Stimulated activated CD4-positive, alpha-beta T cell treated with anti-CD3 and anti-CD28 coated beads, Interleukin-4, amount 100 ng/mL, for 4 hours (primary cell): ENCODE measurements around the gene C2orf74.
"Not testable (repeated sequence)": the region's sequence is repeated elsewhere in the genome, so short reads cannot be mapped to it uniquely, and the experiment has no call there.

Source experiments
- DNase-seq, 2 experiments: peaks; one replicate each; pipeline ENCODE4 v3.0.0-alpha.2; 2020

C2orf74 gene

DNA sequence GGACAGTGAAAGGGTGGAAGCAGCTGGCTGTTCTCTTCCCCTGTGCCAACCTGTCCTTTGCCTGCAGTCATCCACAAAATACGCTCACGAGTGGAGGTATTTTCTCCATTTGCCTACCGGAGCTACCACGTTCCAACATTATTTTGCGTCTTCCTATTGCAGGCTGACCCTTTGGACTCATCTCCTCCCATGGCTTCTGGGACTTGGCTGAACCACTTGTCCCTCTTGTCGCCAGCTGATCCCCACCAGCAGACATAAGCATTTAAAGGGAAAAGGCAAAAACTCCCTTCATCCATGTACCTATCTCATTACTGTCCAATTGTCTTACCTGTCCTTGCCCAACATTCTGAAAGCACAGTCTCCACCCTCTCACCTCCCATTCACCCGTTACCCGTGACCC, 13.0 kb downstream of the C2orf74 start:
- no peak for DNase-seq

DNA sequence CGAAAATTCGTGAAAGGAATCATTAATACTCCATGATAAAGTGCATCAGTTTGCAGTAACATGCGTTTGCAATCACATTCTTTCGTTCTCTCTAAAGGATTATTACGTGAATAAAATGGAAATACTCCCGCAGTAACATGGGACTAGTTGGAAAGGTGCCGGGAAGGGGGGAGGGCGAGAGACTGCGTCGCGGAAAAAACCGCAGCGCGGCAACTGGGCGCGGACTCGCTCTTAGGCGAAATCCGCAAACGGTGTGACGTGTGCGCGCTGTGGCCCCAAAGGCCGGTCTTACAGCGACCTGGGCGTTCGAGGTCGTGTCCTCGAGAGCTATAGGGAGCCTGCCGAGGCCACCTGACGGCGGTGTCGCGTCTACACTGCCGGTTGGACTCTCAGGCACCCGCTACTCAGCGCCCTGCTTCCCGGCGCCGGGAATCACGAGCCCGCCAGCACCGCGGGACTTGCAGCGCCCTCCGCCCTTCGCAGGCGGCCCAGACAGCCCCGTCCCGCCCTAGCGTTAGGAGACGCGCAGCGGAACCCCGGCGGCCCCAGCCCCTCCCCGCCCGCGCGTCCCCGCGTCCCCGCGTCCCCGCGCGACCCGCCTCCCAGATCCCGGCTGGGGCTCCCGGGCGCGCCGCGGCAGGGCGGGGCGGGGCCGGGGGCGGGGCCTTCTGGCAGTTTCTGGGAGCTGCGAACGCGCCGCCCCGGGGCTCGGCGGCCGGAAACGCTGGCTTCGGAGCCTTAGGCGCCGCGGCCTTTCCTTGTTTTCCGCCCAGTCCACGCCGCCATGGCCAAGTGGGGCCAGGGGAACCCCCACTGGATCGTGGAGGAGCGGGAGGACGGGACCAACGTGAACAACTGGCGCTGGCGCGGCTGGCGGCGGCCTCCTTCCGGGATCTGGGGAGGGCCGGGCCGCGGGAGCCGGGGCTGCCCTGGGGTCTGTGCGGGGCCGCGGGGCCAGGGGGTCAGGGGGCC, 15.1 kb downstream of the C2orf74 start:
- DNase-seq, result peak; percentile 92 to 98

DNA sequence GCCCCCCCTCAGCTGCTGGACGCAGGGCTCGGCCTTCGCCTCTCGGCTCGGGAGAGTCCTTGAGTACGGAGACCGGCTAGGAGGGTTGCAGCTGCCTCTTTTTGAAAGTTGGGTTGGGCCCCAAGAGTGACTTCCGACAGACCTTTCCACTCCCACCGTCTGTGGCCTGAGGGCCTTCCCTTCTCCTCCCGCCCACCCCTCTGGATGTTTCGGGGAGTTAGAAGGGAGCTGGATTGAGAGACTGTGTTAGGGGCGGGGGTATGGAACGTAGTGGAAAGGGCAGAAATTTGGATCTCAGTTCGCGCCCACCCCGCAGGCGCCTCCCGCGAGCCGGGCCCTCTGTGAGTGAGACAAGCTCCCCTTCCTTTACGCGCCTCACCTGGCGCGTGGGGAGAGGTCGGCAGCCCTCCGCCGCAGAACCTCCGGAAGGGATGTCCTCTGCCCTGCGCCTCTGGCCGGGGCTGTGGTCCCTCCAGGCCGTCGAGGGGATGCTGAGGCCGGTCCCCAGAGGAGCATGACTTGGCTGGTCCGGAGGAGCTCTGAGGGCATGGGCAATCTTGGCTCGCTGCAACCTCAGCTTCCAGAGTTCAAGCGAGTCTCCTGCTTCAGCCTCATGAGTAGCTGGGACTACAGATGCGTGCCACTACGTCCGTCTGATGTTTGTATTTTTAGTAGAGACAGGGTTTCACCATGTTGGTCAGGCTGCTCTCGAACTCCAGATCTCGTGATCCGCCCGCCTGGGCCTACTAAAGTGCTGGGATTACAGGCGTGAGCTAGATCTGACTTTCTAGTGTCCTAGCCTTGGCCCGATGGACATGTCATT, 15.9 kb downstream of the C2orf74 start:
- DNase-seq, result peak; percentile 23 to 36

DNA sequence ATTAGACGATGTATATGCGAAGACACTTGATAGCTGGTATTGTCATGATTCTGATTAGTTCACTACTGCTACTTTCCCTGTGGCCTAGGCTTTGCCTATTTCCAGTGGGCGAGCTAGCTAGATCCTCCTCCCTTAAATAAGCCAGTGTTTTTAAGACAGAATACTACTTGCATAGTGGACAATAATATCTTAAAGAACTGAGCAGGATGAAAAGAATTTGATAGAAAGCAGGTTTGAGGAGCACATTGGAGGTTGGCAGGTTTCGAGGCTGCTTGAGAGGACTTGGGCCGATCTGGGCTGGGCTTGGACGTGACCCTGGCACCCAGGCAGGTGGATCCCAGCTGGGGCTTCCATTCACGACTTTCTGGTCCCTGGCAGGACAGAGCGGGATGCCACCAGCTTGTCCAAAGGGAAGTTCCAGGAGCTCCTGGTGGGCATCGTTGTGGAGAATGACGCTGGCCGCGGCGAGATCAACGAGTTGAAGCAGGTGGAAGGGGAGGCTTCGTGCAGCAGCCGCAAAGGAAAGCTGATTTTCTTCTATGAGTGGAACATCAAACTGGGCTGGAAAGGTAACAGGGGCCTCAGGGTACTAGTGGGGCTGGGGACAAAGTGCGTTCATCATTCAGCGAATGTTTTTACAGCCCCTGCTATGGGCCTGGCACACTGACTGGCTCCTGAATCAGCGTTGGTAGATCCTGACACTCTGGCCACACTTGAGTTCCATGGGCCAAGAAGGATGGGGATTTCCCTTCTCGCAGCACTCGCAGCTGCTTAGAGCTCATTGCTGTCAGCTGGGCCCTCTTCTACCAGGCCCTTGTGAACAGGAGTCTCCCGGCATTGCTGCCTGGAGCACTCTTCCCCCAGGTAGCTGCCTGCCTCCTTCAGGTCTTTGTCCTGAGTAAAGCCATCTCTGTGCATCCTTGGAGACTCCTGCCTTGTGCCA, 16.9 kb downstream of the C2orf74 start:
- DNase-seq, result no peak

DNA sequence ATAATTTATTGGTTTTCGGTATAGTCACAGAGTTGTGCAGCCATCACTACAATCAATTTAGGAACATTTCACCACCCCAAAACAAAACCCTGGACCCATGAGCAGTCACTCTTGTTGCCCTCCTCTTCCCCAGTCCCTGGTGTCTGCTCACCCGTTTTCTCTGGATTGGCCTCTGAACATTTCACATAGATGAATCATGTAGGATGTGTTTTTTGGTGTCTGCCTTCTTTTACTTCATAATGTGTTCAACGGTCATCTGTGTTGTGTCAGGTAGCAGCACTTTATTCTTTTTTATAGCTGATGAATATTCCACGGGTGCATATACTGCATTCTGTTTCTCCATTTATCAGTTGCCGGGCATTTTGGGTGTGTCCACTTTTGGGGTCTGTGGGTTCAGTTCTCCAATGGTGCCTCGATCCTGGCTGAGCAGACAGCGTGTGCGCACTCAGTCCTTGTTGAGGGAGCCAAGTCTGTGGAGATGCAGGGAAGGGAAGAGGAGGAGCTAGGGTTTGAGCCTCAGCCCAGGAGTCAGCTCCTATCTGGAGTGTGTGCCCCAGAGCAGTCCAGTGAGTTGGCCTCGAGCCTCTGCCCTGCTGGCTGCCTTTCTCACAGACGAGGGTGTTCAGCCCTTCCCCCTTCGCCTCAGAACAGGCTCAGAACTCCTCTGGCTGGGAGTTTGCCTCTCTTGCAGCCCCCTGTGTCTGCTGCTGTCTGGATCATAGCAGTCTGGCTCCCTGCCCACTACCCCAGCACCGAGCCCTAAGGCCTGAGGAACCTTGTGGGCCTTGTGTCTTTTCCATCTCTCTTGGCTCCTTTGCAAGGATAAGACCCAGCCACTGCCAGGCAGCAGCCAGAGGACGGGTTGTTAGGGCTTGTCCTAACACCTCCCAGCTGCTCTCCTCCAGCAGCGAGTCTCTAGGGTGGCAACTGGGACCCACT, 18.0 kb downstream of the C2orf74 start:
- no peak for DNase-seq

DNA sequence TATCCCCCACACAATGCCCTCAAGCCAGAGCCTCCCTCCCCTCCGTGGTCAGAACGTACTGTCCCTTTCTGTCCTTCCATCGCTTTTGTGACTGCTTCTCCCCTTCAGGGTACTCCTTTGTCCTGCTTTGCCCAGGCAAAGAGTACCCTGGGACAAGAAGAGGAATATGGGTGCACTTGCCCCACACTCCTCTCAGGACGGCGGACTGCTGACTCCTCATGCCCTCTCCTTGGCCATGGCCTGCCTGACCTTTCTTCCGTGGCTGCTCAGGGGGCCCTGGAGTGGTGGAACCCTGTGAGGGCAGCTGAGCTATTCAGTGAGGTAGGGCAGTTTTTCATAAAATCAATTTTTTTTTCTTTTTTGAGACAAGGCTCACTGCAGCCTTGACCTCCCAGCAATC, 18.7 kb downstream of the C2orf74 start:
- no peak for DNase-seq

DNA sequence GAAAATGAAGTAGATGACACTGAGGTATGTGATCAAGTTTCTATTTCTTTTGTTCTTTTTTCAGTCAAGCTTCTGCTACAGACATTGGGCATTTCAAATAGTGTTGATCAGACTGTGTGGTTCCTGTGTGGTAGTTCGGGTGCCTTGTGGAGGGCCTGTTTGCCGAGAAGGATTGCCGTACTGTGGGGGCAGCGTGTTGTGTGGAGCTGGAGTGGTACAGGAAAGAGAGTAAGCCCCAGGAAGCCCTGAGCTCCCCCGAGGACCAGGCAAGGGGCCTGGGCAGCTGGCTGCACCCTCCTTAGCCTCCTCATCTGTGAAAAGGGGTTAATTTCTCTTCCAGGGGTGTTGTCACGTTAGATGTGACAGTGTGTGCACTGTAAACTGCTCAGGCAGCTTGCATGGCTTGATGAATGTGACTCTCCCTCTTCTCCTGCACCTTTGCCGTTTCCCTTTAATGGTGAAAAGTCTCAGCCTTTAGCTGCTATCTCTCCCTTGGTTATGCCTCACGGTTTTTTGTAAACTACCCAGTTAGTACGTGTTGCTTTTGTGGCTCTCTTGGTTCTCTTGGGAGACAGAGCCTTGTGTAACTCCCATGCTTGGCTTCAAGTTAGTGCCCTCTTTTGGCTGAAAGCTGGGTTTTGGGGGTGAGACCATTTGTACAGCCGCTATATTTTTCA, 19.5 kb downstream of the C2orf74 start:
- DNase-seq, result no peak

DNA sequence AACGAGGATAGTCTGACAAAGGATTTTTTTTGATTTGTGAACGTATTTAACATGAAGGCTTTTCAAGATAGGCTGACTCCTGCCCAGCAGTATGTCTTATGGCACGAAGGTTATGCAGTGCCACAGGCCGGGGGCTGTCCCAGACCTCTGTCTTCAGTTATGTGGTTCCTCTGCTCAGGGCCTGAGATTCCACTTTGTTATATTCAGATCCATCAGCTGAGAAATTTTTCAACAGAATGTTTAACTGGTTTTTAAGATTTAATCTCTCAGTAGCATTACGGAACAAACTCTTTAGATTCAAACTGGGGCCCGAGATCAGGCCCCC, 20.0 kb downstream of the C2orf74 start:
- no peak for DNase-seq

DNA sequence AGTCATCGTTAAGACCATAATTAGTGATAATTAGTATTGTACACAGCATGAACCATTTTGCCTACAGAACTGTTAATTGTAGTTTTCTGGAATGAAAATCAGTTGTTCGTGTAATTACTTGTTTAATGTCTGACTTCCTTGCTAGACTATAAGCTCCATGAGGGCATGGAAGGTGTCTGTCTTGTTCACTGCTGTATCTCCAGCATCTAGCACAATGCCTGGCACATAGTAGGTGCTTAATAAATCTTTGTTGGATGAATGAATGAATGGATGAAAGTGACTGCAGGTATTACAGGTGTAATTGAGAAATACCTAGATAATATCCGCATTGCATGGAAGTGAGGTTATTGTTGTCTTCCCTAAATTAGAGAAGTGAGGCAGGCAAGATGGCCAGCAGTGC, 21.8 kb downstream of the C2orf74 start:
- no peak for DNase-seq

DNA sequence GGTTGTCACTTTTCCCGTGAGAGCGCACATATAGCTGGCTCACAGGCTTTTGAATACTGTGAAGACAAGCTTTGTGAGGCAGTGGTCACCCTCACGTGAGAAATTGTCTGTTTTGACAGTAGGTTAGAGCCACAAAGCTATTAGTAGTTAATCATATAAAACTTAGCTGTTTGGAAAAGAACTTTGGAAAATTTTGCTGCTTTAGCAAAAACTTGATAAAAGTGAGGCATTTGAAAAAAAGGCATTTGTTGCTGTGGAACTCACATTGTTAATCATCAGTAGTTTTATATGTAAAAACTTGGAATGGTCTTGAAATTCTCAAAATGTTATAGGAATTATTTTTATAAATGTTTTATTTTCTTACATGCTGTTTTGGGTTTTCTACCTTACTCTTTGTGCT, 22.3 kb downstream of the C2orf74 start:
- DNase-seq, result no peak

DNA sequence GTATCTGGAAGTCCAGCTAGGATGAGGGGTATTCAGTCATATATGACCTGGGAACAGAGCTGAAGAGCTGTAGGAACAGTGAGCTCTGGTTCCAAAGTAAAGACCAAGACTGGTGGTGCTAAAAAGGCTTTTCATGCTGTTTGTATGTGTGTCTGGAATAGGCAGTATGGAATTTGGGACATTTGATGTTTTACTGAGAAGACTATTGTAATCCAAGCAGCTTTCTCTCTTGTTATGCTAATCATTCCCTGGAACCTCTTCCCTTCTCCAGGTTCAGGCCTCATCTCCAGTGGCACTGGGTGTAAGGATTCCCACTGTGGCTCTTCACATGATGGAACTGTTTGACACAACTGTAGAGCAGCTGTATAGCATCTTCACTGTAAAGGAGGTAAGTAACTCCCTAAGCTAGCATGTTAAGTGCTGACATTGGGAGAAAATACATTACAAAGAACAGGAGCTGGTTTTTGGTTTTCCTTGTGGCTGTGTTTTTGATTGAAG, 23.3 kb downstream of the C2orf74 start:
- no peak for DNase-seq

DNA sequence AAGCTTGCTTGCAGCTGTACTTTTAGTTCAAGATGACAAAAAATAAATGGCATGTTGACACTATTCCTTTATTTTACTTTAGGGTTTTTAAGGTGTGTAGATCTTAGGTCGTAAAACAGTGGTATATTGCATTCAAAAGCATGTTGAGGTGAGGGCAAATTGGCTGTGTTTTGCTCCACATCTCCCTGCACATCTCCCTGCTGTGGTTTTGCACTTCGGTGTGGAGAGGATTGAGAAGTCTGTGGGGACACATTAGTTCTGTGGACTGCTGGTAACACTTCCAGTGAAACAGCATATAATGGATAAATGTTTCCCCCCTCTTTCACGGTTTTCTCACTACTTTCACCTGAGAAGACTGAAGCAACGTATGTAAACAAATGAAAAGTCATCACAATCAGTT, 25.1 kb downstream of the C2orf74 start:
- no peak for DNase-seq

DNA sequence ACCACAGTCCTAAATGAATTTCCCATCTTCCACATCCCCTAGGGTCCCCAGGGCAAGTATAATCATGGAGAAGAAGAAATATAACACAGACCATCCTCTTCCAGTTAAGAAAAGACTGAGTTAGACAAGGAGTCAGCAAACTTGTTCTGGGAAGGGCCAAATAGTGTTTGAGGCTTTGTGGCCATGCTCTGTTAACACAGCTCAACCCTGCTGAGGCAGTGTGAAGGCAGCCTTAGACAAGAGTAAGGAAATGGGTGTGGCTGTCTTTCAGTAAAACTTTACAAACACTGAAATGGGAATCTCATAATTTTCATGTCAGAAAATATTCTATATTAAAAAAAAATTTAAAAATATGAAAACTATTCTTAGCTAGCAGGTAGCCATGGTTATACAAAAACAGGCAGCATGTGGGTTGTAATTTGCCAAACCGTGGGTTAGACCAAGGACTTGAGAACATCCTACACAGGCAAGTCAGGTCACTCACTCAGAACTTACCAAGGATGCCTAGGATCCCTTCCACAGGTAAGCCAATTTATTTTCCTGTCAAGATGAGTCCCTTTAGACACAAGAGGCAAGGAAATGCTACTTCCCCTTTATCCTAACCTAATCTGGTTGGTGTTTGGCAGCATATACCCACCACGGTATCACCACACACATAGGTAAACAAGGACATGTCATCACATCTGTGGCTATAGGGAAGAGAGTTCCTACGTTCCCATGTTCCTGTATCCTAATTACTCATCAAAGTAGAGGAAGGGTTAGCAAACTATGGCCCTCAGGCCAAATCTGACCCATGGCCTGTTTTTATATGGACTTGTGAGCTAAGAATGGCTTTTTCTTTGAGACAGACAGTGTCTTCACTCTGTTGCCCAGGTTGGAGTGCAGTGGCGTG, 31.9 kb downstream of the C2orf74 start:
- no peak for DNase-seq

DNA sequence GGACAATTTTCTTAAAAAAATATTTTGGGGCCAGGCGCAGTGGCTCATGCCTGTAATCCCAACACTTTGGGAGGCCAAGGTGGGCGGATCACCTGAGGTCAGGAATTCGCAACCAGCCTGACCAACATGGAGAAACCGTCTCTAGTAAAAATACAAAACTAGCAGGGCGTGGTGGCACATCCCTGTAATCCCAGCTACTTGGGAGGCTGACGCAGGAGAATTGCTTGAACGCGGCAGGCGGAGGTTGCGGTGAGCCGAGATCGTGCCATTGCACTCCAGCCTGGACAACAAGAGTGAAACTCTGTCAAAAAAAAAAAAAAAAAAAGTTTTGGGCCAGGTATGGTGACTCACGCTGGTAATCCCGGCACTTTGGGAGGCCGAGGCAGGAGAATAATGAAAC, 32.7 kb downstream of the C2orf74 start:
- DNase-seq, result not testable (repeated sequence)

DNA sequence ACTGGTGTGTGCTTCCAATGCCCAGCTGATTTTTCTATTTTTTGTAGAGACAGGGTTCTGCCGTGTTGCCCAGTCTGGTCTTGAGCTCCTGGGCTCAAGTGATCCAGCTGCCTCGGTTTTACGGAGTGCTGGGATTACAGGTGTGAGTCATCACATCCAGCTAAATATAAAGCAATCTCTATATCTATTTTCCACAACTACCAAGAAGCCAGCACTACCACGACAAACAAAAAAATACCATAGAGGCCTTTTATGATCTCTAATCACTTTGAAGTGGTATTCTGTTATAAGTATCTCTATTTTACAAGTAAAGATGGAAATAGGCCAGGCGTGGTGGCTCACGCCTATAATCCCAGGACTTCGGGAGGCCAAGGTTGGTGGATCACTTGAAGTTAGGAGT, 34.7 kb downstream of the C2orf74 start:
- DNase-seq, result no peak

DNA sequence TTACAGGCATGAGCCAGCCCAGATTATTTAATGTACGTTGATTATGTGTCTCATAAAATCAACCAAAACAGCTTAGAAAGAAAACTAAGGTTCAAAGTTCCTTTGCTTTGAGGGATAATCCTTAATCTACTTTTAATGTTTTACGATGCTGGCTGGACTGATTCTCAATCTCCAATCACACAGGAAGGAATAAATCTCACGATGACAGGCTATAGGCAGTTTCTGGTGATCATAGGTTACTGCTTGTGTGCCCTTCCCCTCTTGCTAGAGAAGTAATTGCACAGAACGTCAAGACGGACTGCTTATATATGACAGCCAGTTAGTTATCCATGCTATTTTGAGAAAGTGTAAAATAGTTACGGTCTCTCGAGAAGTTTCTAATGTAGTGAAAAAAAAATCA, 43.1 kb downstream of the C2orf74 start:
- DNase-seq, result no peak

DNA sequence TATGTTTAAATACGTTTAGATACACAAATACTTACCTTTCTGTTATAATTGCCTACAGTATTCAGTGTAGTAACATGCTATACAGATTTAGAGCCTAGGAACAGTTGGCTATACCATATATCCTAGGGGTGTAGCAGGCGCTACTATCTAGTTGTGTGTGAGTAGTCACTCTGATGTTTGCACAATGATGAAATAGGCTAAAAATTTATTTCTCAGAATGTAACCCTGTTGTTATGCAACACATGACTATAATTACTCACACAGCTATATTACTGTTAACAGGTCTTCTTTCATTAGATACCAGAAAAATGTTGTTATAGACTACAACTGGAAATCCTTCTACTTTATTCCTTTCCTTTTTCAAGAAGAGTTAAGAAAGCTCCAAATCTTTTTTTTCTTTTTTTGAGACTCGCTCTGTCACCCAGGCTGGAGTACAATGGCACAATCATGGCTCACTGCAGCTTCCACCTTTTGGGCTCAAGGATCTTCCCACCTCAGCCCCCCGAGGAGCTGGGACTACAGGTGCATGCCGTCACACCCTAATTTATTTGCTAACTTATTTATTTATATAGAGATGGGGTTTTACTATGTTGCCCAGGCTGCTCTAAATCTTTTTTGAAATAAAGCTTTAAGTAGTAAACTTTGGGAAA, 48.5 kb downstream of the C2orf74 start:
- DNase-seq, result no peak

DNA sequence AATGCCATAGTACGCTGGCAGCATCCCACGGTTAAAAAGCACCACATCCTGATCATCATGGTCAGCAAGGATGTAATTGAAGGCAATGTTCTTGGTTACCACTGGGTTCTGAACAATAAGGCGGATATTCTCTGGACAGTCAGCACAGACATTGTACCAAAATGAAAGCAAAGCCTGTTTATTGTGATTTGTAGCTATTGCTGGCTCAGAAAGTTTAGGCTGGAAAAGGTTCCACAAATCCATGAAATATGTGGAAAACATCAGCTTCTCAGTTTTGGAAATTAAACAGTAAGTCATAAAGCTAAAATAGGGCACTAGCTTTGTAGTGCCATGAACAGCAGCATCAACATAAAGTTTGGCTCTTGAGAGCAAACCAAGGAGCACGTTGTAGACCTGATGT, 52.2 kb downstream of the C2orf74 start:
- no peak for DNase-seq
